Retinal pigment epithelial cell (primary cell): ENCODE results near the gene ESYT3.

Experiments
- DNase-seq: peaks from one replicate; pipeline ENCODE4 v3.0.0-alpha.2; 2010; ENCODE audit warnings: low read depth
- H3K4me3 ChIP-seq: 2 replicates; pipeline ENCODE4 v1.5.1; 2011; ENCODE audit warnings: mild to moderate bottlenecking, low read length, control low read depth, moderate library complexity
- CTCF ChIP-seq: conservative IDR thresholded peaks from 2 replicates; pipeline ENCODE4 v1.5.1; 2011; ENCODE audit warnings: low read depth, low read length, control low read depth, inconsistent platforms

Gene ESYT3

DNA sequence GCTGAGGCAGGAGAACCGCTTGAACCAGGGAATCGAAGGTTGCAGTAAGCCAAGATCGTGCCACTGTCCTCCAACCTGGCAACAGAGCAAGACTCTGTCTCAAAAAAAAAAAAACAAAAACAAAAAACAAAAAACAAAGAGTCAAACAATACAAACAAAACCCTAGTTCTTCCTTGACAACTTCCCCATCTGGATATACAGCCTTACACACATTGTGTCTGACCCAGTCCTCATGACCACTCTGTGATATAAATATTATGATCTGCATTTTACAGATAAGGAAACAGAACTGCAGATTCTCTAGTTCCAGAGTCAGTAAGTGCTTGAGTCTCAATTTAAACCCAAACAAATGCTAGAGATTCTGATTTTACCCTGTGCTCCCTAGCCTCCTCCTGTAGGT lies 4.8 kb upstream of the ESYT3 start:
- no peak for DNase-seq
- no peak overlapping the region for H3K4me3 ChIP-seq
- no peak for TF ChIP-seq CTCF

GRCh38 chr3:138432576-138433240 lies 1.7 kb upstream of the ESYT3 start:
- TF ChIP-seq CTCF: no peak
- no peak for DNase-seq
- no peak overlapping the region for H3K4me3 ChIP-seq

DNA sequence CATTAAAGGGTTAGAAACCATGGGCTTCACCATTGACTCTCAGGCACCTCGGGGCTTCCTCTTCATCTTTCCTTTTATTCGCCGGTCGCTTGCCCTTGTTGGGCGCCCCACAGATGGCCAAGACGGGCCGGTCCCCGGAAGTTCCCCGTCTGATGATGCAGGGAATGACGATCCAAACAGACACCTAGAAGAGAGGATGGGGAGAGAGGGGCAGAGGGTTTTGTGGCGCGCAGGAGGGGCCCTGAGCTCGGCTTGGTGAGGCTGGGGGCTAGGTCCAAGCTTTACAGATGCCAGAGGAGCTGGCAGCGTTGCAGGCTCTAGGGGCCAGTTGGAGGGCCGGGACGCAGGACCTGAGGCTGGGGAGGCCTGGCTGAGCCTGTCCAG lies 532 bp upstream of the ESYT3 start:
- TF ChIP-seq CTCF: no peak
- DNase-seq: no peak
- no peak overlapping the region for H3K4me3 ChIP-seq

DNA sequence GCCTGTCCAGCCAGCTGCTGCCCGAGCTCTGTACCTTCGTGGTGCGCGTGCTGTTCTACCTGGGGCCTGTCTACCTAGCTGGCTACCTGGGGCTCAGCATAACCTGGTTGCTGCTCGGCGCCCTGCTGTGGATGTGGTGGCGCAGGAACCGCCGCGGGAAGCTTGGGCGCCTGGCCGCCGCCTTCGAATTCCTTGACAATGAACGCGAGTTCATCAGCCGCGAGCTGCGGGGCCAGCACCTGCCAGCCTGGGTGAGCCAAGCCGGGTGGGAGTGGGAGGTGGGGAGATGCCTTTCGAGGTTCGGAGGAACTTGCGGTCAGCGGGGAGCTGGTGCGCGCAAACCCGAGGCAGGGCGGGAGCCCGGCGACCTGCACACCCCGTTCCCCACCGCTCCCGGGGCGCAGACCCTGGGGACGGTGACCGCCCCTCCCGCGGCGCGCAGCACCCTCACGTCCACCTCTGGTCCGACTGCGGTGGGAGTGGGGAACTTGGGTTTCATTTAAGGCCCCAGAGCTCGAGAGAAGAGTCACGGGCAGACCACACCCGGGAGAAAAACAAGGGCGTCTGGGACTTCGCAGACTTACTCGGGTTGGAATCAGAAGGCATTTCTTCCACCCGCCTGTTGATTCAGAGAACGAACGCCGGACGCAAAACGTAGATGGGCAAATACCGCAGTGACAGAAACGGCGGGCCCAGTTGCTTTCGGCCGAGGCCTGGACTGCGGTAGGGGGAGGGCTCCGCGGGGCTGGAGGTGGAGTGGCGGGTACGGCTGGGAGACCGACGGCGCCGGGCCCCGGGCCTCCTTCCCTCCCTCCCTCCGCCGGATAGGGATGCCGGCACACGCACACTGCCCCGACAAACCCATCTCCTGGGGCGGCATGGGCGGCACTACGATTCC lies 708 bp downstream of the ESYT3 start:
- peak overlapping the region; percentile 48 for H3K4me3 ChIP-seq
- DNase-seq: no peak
- no peak for TF ChIP-seq CTCF

GRCh38 chr3:138435840-138436239 lies 1.4 kb downstream of the ESYT3 start:
- DNase-seq: no peak
- peak overlapping the region; percentile 48 for H3K4me3 ChIP-seq
- no peak for TF ChIP-seq CTCF

DNA sequence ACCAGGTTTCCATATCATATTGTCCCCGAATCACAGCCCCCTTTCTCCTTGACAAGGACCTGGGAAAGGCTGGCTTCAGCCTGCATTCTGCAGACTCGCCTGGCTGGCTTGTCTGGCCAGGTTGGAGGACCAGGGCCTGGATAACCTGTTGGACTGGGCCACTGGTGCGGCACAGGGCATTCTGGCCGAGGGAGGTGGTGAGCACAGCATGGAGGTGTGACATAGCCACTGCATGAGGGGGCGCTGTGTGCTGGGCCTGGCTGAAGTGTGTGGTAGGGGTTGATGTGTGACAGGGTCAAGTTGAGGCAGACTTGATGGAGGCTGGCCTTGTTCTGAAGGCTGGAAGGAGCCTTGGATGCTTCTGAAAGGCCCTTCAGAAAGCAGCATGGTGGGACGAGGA lies 2.9 kb downstream of the ESYT3 start:
- H3K4me3 ChIP-seq: no peak overlapping the region
- no peak for DNase-seq
- no peak for TF ChIP-seq CTCF

GRCh38 chr3:138438896-138439295 lies 4.5 kb downstream of the ESYT3 start:
- DNase-seq: no peak
- no peak for TF ChIP-seq CTCF
- H3K4me3 ChIP-seq: no peak overlapping the region
